ENCODE results near the gene DGKG. TPM values are rescaled to one million over a fixed set of nuclear protein-coding genes. Genes with fewer than 3 reads are reported as not detected.

The DGKG gene
- total and polyA plus RNA-seq, 4 donors, result 0.84 to 7.8 (median 1.7) TPM

GRCh38 chr3:186154641-186155040 is 207.4 kb downstream of the DGKG start:
- no peak overlapping the region for H3K27ac ChIP-seq (ENCODE audit: low read depth in 1 of 2, low read length in 2 of 2)
- H3K36me3 ChIP-seq (ENCODE audit: control insufficient read depth in 4 of 4, insufficient read depth in 3 of 4, low read depth in 1 of 4, low read length in 3 of 4), result no peaks in the 10 kb centered on the region
- no peak for TF ChIP-seq REST (IDR thresholded peaks at IDR 0.05)
- TF ChIP-seq CTCF (IDR thresholded peaks at IDR 0.05; ENCODE audit: low read depth, low read length, missing input control), result no peak
- TF ChIP-seq RXRA (IDR thresholded peaks at IDR 0.05), result no peak
- TF ChIP-seq ZBTB33 (IDR thresholded peaks at IDR 0.05), result no peak
- TF ChIP-seq GABPA (IDR thresholded peaks at IDR 0.05 in 1 of 2, conservative IDR thresholded peaks at IDR 0.05 in 1 of 2), result no peak
- no peak for TF ChIP-seq ATF3 (IDR thresholded peaks at IDR 0.05)
- no peak for TF ChIP-seq HNF4G (IDR thresholded peaks at IDR 0.05)
- no peak for TF ChIP-seq MAX (IDR thresholded peaks at IDR 0.05)
- TF ChIP-seq FOXA1 (IDR thresholded peaks at IDR 0.05), result no peak
- TF ChIP-seq EGR1 (IDR thresholded peaks at IDR 0.05; ENCODE audit: low read depth in 2 of 2), result no peak
- TF ChIP-seq FOXA2 (IDR thresholded peaks at IDR 0.05), result no peak
- TF ChIP-seq SP1 (IDR thresholded peaks at IDR 0.05), result no peak
- no peak for TF ChIP-seq TAF1 (conservative IDR thresholded peaks at IDR 0.05)
- TF ChIP-seq HNF4A (conservative IDR thresholded peaks at IDR 0.05), result no peak
- DNase-seq (ENCODE audit: low spot score), result no peak
- H3K4me3 ChIP-seq (ENCODE audit: low read depth in 1 of 3, low read length in 3 of 3), result no peak overlapping the region
- no peaks in the 10 kb centered on the region for H3K27me3 ChIP-seq (ENCODE audit: control insufficient read depth in 4 of 4, insufficient read depth in 4 of 4, low read length in 3 of 4)
- 93% methylated on average over 2 of the region's 2 CpGs for WGBS
- H3K4me1 ChIP-seq (ENCODE audit: control insufficient read depth in 4 of 4, insufficient read depth in 4 of 4, low read length in 3 of 4), result no peaks in the 10 kb centered on the region
- no peak overlapping the region for H3K9ac ChIP-seq (ENCODE audit: low read depth in 1 of 2, low read length in 2 of 2)
- H3K9me3 ChIP-seq (ENCODE audit: control insufficient read depth in 4 of 4, low read length in 3 of 4), result no peaks in the 10 kb centered on the region

GRCh38 chr3:186152889-186153292 is 209.1 kb downstream of the DGKG start:
- no peak for DNase-seq (ENCODE audit: low spot score)
- H3K9me3 ChIP-seq (ENCODE audit: control insufficient read depth in 4 of 4, low read length in 3 of 4), result no peaks in the 10 kb centered on the region
- no peak overlapping the region for H3K4me3 ChIP-seq (ENCODE audit: low read depth in 1 of 3, low read length in 3 of 3)
- TF ChIP-seq HNF4G (IDR thresholded peaks at IDR 0.05), result no peak
- TF ChIP-seq FOXA1 (IDR thresholded peaks at IDR 0.05), result no peak
- no peak for TF ChIP-seq RAD21 (IDR thresholded peaks at IDR 0.05)
- no peak for TF ChIP-seq GABPA (IDR thresholded peaks at IDR 0.05 in 1 of 2, conservative IDR thresholded peaks at IDR 0.05 in 1 of 2)
- no peak for TF ChIP-seq REST (IDR thresholded peaks at IDR 0.05)
- no peak for TF ChIP-seq ATF3 (IDR thresholded peaks at IDR 0.05)
- no peak for TF ChIP-seq EGR1 (IDR thresholded peaks at IDR 0.05; ENCODE audit: low read depth in 2 of 2)
- no peak for TF ChIP-seq SP1 (IDR thresholded peaks at IDR 0.05)
- no peak for TF ChIP-seq JUND (IDR thresholded peaks at IDR 0.05)
- TF ChIP-seq YY1 (IDR thresholded peaks at IDR 0.05), result no peak
- no peak for TF ChIP-seq TAF1 (conservative IDR thresholded peaks at IDR 0.05)
- no peak for TF ChIP-seq MAX (IDR thresholded peaks at IDR 0.05)
- H3K27me3 ChIP-seq (ENCODE audit: control insufficient read depth in 4 of 4, insufficient read depth in 4 of 4, low read length in 3 of 4), result no peaks in the 10 kb centered on the region
- no peak overlapping the region for H3K27ac ChIP-seq (ENCODE audit: low read depth in 1 of 2, low read length in 2 of 2)
- WGBS, result 78% methylated on average over 9 of the region's 9 CpGs
- H3K9ac ChIP-seq (ENCODE audit: low read depth in 1 of 2, low read length in 2 of 2), result no peak overlapping the region
- H3K36me3 ChIP-seq (ENCODE audit: control insufficient read depth in 4 of 4, insufficient read depth in 3 of 4, low read depth in 1 of 4, low read length in 3 of 4), result no peaks in the 10 kb centered on the region
- no peaks in the 10 kb centered on the region for H3K4me1 ChIP-seq (ENCODE audit: control insufficient read depth in 4 of 4, insufficient read depth in 4 of 4, low read length in 3 of 4)

Data from liver (tissue), 9 donors.